Mesendoderm (in vitro differentiated cells): Measurements from ENCODE around the gene LCP2.

Source experiments
- DNase-seq: peaks from one replicate; pipeline ENCODE4 v3.0.0; 2013
- H2AK5ac ChIP-seq: 2 replicates; pipeline ENCODE4 v1.6.1; 2013; ENCODE audit warnings: low read length, inconsistent platforms
- H2BK120ac ChIP-seq: 2 replicates; pipeline ENCODE4 v1.6.1; 2013; ENCODE audit warnings: low read depth, mild to moderate bottlenecking, low read length, moderate library complexity, mixed read lengths
- H2BK15ac ChIP-seq: replicated peaks from 2 replicates; pipeline ENCODE4 v1.6.1; 2013; ENCODE audit warnings: low read depth, mild to moderate bottlenecking, moderate library complexity
- H2BK5ac ChIP-seq: 2 replicates; pipeline ENCODE4 v1.6.1; 2013; ENCODE audit warnings: low read length, inconsistent platforms
- H3K18ac ChIP-seq: 2 replicates; pipeline ENCODE4 v1.6.1; 2013; ENCODE audit warnings: mild to moderate bottlenecking, low read length, mixed read lengths
- H3K23ac ChIP-seq: one replicate; pipeline ENCODE4 v1.6.1; 2013; ENCODE audit warnings: low read length
- H3K27ac ChIP-seq: 2 replicates; pipeline ENCODE4 v1.5.1; 2013; ENCODE audit warnings: low read depth, mild to moderate bottlenecking, inconsistent platforms, low read length, moderate library complexity
- H3K27me3 ChIP-seq: 2 replicates; pipeline ENCODE4 v1.6.1; 2013; ENCODE audit warnings: low read length, control low read depth, mild to moderate bottlenecking, inconsistent platforms; ENCODE audit not compliant: insufficient read depth, poor library complexity
- H3K36me3 ChIP-seq: 2 replicates; pipeline ENCODE4 v1.6.1; 2013; ENCODE audit warnings: low read length, inconsistent platforms; ENCODE audit not compliant: control insufficient read depth, insufficient read depth
- H3K4ac ChIP-seq: one replicate; pipeline ENCODE4 v1.6.1; 2013; ENCODE audit warnings: low read depth, mild to moderate bottlenecking, low read length, moderate library complexity
- H3K4me1 ChIP-seq: 2 replicates; pipeline ENCODE4 v1.6.1; 2013; ENCODE audit warnings: low read depth, low read length, inconsistent platforms; ENCODE audit not compliant: control insufficient read depth
- H3K4me2 ChIP-seq: 2 replicates; pipeline ENCODE4 v1.6.1; 2013; ENCODE audit warnings: low read length
- H3K4me3 ChIP-seq: 2 replicates; pipeline ENCODE4 v1.5.1; 2013; ENCODE audit warnings: mild to moderate bottlenecking, low read length
- H3K56ac ChIP-seq: one replicate; pipeline ENCODE4 v1.6.1; 2013; ENCODE audit warnings: low read length
- H3K79me1 ChIP-seq: 2 replicates; pipeline ENCODE4 v1.6.1; 2013; ENCODE audit warnings: low read length, inconsistent platforms
- H3K79me2 ChIP-seq: 2 replicates; pipeline ENCODE4 v1.6.1; 2013; ENCODE audit warnings: mild to moderate bottlenecking, low read length; ENCODE audit not compliant: control insufficient read depth, insufficient read depth
- H3K9ac ChIP-seq: 2 replicates; pipeline ENCODE4 v1.6.1; 2013; ENCODE audit warnings: low read length, inconsistent platforms
- H4K5ac ChIP-seq: one replicate; pipeline ENCODE4 v1.6.1; 2013; ENCODE audit warnings: low read length
- H4K8ac ChIP-seq: one replicate; pipeline ENCODE4 v1.6.1; 2013; ENCODE audit warnings: low read depth, mild to moderate bottlenecking, control low read depth, low read length, moderate library complexity
- WGBS: extraction: QIAGEN DNeasy Blood & Tissue Kit; methylation state at CpG from one replicate; pipeline ENCODE4 v1.1.7; 2013; ENCODE audit warnings: low lambda C conversion rate, missing lambda C conversion rate; ENCODE audit not compliant: insufficient coverage; ENCODE audit errors: extremely low coverage; 5-methylcytosine and 5-hydroxymethylcytosine counted together

The LCP2 gene

GRCh38 chr5:170341545-170341944 is 44.0 kb upstream of the LCP2 start:
- H2BK120ac ChIP-seq = no peak overlapping the region
- H3K9ac ChIP-seq = no peak overlapping the region
- H3K23ac ChIP-seq = no peak overlapping the region
- peaks cover 4% of the 10 kb centered on the region for H3K4me1 ChIP-seq
- DNase-seq = no peak
- WGBS = no CpG with 5 or more reads among the region's 9 CpGs
- H2BK5ac ChIP-seq = no peak overlapping the region
- H3K27ac ChIP-seq = no peak overlapping the region
- H2AK5ac ChIP-seq = no peak overlapping the region
- H3K4me3 ChIP-seq = no peak overlapping the region
- no peak overlapping the region for H2BK15ac ChIP-seq
- H3K27me3 ChIP-seq = no peaks in the 10 kb centered on the region
- H4K5ac ChIP-seq = no peak overlapping the region
- H3K36me3 ChIP-seq = no peaks in the 10 kb centered on the region
- H4K8ac ChIP-seq = no peak overlapping the region
- H3K4ac ChIP-seq = no peak overlapping the region
- H3K18ac ChIP-seq = no peak overlapping the region
- no peaks in the 10 kb centered on the region for H3K79me2 ChIP-seq
- H3K79me1 ChIP-seq = no peaks in the 10 kb centered on the region
- H3K56ac ChIP-seq = no peak overlapping the region
- H3K4me2 ChIP-seq = no peak overlapping the region

- no peak overlapping the region for H3K23ac ChIP-seq
- H3K4me3 ChIP-seq = no peak overlapping the region
- H4K5ac ChIP-seq = no peak overlapping the region
- no peaks in the 10 kb centered on the region for H3K27me3 ChIP-seq
- no peaks in the 10 kb centered on the region for H3K79me1 ChIP-seq
- H3K4me2 ChIP-seq = no peak overlapping the region
- no peaks in the 10 kb centered on the region for H3K79me2 ChIP-seq
- no peak overlapping the region for H3K4ac ChIP-seq
- H2BK120ac ChIP-seq = no peak overlapping the region
- H3K18ac ChIP-seq = no peak overlapping the region
- no peaks in the 10 kb centered on the region for H3K36me3 ChIP-seq
- H4K8ac ChIP-seq = no peak overlapping the region
- H2AK5ac ChIP-seq = no peak overlapping the region
- no peak overlapping the region for H2BK15ac ChIP-seq
- DNase-seq = no peak
- no peak overlapping the region for H2BK5ac ChIP-seq
- H3K4me1 ChIP-seq = peaks cover 4% of the 10 kb centered on the region
- H3K9ac ChIP-seq = no peak overlapping the region
- no CpG with 5 or more reads among the region's 1 CpG for WGBS
- H3K27ac ChIP-seq = no peak overlapping the region
- H3K56ac ChIP-seq = no peak overlapping the region
These were observed 42.2 kb upstream of the LCP2 start for GRCh38 chr5:170339780-170340167.

DNA sequence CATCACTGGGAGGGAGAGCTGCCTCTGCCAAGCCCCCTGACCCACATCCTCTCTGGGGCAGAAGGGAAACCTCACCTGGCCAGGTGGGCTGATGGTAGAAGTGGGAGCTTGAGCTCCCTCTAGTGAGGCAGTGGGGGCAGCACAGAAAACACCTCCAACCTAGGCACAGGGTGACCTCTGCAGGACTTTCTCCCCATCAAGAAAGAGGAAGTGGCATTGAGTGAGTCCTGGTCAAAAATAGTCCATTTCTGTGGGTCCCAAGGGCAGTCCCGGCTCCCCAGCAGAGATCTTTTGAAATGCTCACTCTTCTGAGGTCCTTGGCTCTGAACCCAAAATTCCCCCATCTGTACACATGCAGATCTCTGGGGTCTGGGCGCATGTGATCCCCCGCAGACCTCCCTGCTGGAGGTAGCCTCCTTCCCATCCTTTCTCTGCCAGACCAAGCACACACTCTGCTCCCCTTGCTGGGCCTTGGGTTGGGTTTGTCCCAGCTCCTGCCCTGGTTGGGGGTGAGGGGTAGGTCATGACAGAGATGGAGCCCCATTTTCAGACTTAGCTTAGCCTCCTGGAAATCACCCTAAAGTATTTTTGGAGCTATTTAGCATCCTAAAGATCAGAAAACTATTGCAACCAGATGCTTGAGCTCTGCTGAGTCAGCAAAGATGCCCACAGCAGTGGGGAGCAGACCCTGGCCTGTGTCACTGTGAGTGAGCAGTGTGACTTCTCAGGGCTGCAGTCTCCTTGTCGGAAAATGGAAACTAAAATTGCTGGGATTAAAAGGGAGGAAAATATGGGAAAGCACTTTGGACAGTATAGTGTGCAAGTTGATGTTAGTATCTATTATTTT is 41.6 kb upstream of the LCP2 start:
- H2BK120ac ChIP-seq = no peak overlapping the region
- no peak overlapping the region for H3K4me2 ChIP-seq
- H3K36me3 ChIP-seq = no peaks in the 10 kb centered on the region
- no peak overlapping the region for H4K5ac ChIP-seq
- H3K27ac ChIP-seq = no peak overlapping the region
- no peak overlapping the region for H4K8ac ChIP-seq
- WGBS = no CpG with 5 or more reads among the region's 4 CpGs
- H2BK15ac ChIP-seq = no peak overlapping the region
- no peak overlapping the region for H2BK5ac ChIP-seq
- no peak overlapping the region for H2AK5ac ChIP-seq
- H3K18ac ChIP-seq = no peak overlapping the region
- H3K23ac ChIP-seq = no peak overlapping the region
- no peak overlapping the region for H3K4me3 ChIP-seq
- no peaks in the 10 kb centered on the region for H3K79me2 ChIP-seq
- peak; percentile 53 for DNase-seq
- H3K4me1 ChIP-seq = peaks cover 7% of the 10 kb centered on the region
- H3K27me3 ChIP-seq = no peaks in the 10 kb centered on the region
- H3K56ac ChIP-seq = no peak overlapping the region
- H3K79me1 ChIP-seq = no peaks in the 10 kb centered on the region
- H3K9ac ChIP-seq = no peak overlapping the region
- peak overlapping the region; percentile 27 for H3K4ac ChIP-seq

GRCh38 chr5:170338291-170338690 is 40.7 kb upstream of the LCP2 start:
- Histone ChIP-seq H3K9ac (no peak overlapping the region), H3K4me1 (peaks cover 14% of the 10 kb centered on the region), H3K79me2 (no peaks in the 10 kb centered on the region), H4K5ac (no peak overlapping the region), H3K4ac (no peak overlapping the region), H2BK15ac (no peak overlapping the region), H3K36me3 (no peaks in the 10 kb centered on the region), H3K79me1 (no peaks in the 10 kb centered on the region), H3K23ac (no peak overlapping the region), H3K4me3 (no peak overlapping the region), H3K27ac (no peak overlapping the region), H3K4me2 (no peak overlapping the region), H3K56ac (no peak overlapping the region), H3K27me3 (no peaks in the 10 kb centered on the region), H2BK5ac (no peak overlapping the region), H3K18ac (peak overlapping the region; percentile 81), H4K8ac (no peak overlapping the region), H2BK120ac (no peak overlapping the region), H2AK5ac (no peak overlapping the region)
- no peak for DNase-seq
- no CpG with 5 or more reads among the region's 4 CpGs for WGBS

GRCh38 chr5:170337045-170337733 is 39.6 kb upstream of the LCP2 start:
- whole genome bisulfite sequencing = no CpG with 5 or more reads among the region's 9 CpGs

More at GRCh38 chr5:170337045-170337733, 39.6 kb upstream of the LCP2 start:
- Histone ChIP-seq H3K27ac (no peak overlapping the region), H3K56ac (peak overlapping the region; percentile 54), H3K4me2 (no peak overlapping the region), H3K27me3 (no peaks in the 10 kb centered on the region), H3K4me3 (no peak overlapping the region), H2BK120ac (no peak overlapping the region), H4K8ac (no peak overlapping the region), H4K5ac (no peak overlapping the region), H3K79me2 (no peaks in the 10 kb centered on the region), H3K18ac (peak overlapping the region; percentile 36), H3K79me1 (no peaks in the 10 kb centered on the region), H2BK15ac (no peak overlapping the region), H2AK5ac (no peak overlapping the region), H3K4me1 (peaks cover 22% of the 10 kb centered on the region), H3K36me3 (no peaks in the 10 kb centered on the region), H3K9ac (no peak overlapping the region), H3K23ac (no peak overlapping the region), H2BK5ac (no peak overlapping the region), H3K4ac (no peak overlapping the region)
- no peak for DNase-seq
